Smooth muscle cell (in vitro differentiated cells): ENCODE measurements around the gene AFF1. TPM values are rescaled to one million over a fixed set of nuclear protein-coding genes. Genes with fewer than 3 reads are reported as not detected.

Experiments used
- DNase-seq: peaks from one replicate; lab custom pipeline; 2025; ENCODE audit not compliant: unreplicated experiment; lab: John Stamatoyannopoulos, UW
- H2AFZ ChIP-seq: fragments of 200-600 bp; sonication (generic); 2 replicates; pipeline ENCODE4 v1.6.0; 2016; ENCODE audit warnings: antibody characterized with exemption, low read depth, mild to moderate bottlenecking
- H3F3A ChIP-seq: fragments of 200-600 bp; sonication (generic); 2 replicates; pipeline ENCODE4 v1.6.0; 2017; ENCODE audit warnings: antibody characterized with exemption, low read depth
- H3K27ac ChIP-seq: fragments of 200-600 bp; sonication (generic); 2 replicates; pipeline ENCODE4 v1.5.1; 2016; ENCODE audit warnings: low read depth, mild to moderate bottlenecking
- H3K27me3 ChIP-seq: fragments of 200-600 bp; sonication (generic); 2 replicates; pipeline ENCODE4 v1.6.1; 2016; ENCODE audit warnings: low read depth, mild to moderate bottlenecking
- H3K36me3 ChIP-seq: fragments of 200-600 bp; sonication (generic); 2 replicates; pipeline ENCODE4 v1.5.1; 2016; ENCODE audit warnings: low read depth
- H3K4me1 ChIP-seq: fragments of 200-600 bp; sonication (generic); 2 replicates; pipeline ENCODE4 v1.5.1; 2016; ENCODE audit warnings: low read depth
- H3K4me2 ChIP-seq: fragments of 200-600 bp; sonication (generic); 2 replicates; pipeline ENCODE4 v1.6.0; 2016; ENCODE audit warnings: mild to moderate bottlenecking
- H3K4me3 ChIP-seq: fragments of 200-600 bp; sonication (generic); 2 replicates; pipeline ENCODE4 v1.5.1; 2016; ENCODE audit warnings: mild to moderate bottlenecking
- H3K79me2 ChIP-seq: fragments of 200-600 bp; sonication (generic); 2 replicates; pipeline ENCODE4 v1.6.0; 2016; ENCODE audit warnings: low read depth, mild to moderate bottlenecking
- H3K9ac ChIP-seq: fragments of 200-600 bp; sonication (generic); 2 replicates; pipeline ENCODE4 v1.6.0; 2016; ENCODE audit warnings: low read depth
- H3K9me3 ChIP-seq: fragments of 200-600 bp; sonication (generic); replicated peaks from 2 replicates; pipeline ENCODE4 v1.5.1; 2016; ENCODE audit warnings: low read depth
- H4K20me1 ChIP-seq: fragments of 200-600 bp; sonication (generic); 2 replicates; pipeline ENCODE4 v1.6.0; 2016; ENCODE audit warnings: low read depth
- WGBS: methylation state at CpG from one replicate; pipeline ENCODE4 v1.1.7; 2016; ENCODE audit warnings: low lambda C conversion rate; 5-methylcytosine and 5-hydroxymethylcytosine counted together
- polyA plus RNA-seq: library from polyadenylated mRNA; unstranded; fragments of >200 nt; fragmentation: Nextera tagmentation; extraction: Ambion mirVana; gene quantifications from 2 replicates; pipeline ENCODE4 v1.2.1, GENCODE V29; 2016
- total RNA-seq: library from RNA; depleted of rRNA; stranded (reverse); fragments of >200 nt; gene quantifications from 2 replicates; pipeline ENCODE4 v1.2.3, GENCODE V29; 2014
- TF ChIP-seq, protein P1 (sequence below): fragments of 200-600 bp; sonication (generic); IDR thresholded peaks from 2 replicates; pipeline ENCODE4 v1.5.1; 2017; ENCODE audit warnings: borderline replicate concordance, mild to moderate bottlenecking, antibody characterized with exemption; ENCODE audit not compliant: insufficient read depth, poor library complexity, severe bottlenecking

AFF1 gene
- total and polyA plus RNA-seq, 2 experiments from 2014 or later: 6.6 to 17.7 TPM

DNA sequence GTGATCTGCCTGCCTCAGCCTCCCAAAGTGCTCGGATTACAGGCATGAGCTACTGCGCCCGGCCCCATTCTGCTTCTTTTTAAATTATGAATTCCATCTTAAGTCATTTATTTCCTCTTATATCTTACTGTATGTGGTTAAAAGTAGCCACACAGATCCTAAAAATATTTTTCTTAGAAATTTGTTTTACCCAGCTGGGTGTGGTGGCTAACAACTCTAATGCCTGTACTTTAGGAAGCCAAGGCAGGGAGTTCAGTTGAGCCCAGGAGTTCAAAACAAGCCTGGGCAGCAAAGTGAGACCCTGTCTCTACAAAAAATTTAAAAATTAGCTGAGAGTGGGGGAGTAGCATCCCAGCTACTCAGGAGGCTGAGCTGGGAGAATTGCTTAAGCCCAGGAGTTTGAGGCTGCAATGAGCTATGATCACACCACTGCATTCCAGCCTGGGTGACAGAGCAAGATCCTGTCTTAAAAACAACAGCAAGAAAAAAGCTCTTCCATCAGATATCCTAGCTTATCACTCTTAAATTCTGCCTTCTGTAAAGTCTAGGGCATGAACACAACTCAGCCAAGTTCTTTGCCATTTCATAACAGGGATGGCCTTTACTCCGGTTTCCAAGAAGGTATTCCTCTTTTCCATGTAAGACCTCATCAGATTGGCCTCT is 15.1 kb upstream of the AFF1 start:
- Histone ChIP-seq H3K4me1 (no peaks in the 10 kb centered on the region), H4K20me1 (no peaks in the 10 kb centered on the region), H3K36me3 (no peaks in the 10 kb centered on the region), H3K4me3 (no peak overlapping the region), H3K9ac (no peak overlapping the region), H2AFZ (no peak overlapping the region), H3K27ac (peak overlapping the region; percentile 55), H3K79me2 (no peaks in the 10 kb centered on the region), H3K27me3 (no peaks in the 10 kb centered on the region), H3K9me3 (no peaks in the 10 kb centered on the region), H3K4me2 (no peak overlapping the region), H3F3A (no peaks in the 10 kb centered on the region)
- 88% methylated on average over 4 of the region's 4 CpGs for WGBS
- no peak for DNase-seq
- TF ChIP-seq, protein P1, sequence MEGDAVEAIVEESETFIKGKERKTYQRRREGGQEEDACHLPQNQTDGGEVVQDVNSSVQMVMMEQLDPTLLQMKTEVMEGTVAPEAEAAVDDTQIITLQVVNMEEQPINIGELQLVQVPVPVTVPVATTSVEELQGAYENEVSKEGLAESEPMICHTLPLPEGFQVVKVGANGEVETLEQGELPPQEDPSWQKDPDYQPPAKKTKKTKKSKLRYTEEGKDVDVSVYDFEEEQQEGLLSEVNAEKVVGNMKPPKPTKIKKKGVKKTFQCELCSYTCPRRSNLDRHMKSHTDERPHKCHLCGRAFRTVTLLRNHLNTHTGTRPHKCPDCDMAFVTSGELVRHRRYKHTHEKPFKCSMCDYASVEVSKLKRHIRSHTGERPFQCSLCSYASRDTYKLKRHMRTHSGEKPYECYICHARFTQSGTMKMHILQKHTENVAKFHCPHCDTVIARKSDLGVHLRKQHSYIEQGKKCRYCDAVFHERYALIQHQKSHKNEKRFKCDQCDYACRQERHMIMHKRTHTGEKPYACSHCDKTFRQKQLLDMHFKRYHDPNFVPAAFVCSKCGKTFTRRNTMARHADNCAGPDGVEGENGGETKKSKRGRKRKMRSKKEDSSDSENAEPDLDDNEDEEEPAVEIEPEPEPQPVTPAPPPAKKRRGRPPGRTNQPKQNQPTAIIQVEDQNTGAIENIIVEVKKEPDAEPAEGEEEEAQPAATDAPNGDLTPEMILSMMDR: no peak

DNA sequence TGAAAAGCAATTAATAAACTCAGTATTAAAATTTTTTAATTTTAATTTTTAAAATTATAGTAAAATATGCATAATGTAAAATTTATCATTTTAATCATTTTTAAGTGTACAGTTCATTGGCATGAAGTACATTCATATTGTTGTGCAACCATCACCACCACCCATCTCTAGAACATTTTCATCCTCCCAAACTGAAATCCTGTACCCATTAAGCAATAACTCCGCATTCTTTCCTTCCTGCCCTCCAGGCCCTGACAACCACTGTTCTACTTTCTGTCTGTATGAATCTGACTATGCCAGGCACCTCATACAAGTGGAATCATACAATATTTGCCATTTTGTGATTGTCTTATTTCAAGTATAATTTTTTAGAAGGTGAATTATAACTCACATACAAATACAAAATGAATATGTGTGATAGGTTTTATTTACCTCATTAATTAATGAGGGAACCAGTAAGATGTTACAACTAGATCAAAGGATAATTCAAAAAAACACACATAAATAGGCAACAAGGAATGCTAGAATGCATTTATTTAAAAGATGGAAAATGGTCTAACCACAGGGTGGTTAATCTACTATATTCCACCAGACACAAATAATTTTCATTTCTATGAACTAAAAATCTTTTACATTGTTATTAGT is 13.1 kb upstream of the AFF1 start:
- WGBS: 89% methylated on average over 1 of the region's 1 CpG
- Histone ChIP-seq H3K9me3 (no peaks in the 10 kb centered on the region), H2AFZ (no peak overlapping the region), H3K4me1 (no peaks in the 10 kb centered on the region), H3K4me2 (no peak overlapping the region), H3K9ac (no peak overlapping the region), H4K20me1 (no peaks in the 10 kb centered on the region), H3K79me2 (no peaks in the 10 kb centered on the region), H3K27me3 (no peaks in the 10 kb centered on the region), H3F3A (no peaks in the 10 kb centered on the region), H3K4me3 (no peak overlapping the region), H3K36me3 (no peaks in the 10 kb centered on the region), H3K27ac (no peak overlapping the region)
- TF ChIP-seq, protein P1: no peak
- no peak for DNase-seq

DNA sequence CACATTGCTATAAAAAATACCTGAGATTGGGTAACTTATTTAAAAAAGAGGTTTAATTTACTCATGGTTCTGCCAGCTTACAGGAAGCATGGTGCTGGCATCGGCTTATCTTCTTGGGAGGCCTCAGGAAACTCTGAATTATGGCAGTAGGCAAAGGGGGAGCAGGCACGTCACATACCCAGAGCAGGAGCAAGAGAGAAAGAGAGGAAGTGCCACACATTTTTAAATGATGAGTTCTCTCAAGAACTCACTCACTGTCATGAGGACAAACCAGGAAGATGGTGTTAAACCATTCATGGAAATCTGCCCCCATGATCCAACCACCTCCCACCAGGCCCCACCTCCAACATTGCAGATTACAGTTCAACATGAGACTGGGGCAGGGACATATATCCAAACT is 10.0 kb upstream of the AFF1 start:
- TF ChIP-seq, protein P1: no peak
- Histone ChIP-seq H3K4me3 (no peak overlapping the region), H3K36me3 (no peaks in the 10 kb centered on the region)

More for the DNA sequence above, 10.0 kb upstream of the AFF1 start:
- no peak for DNase-seq
- Histone ChIP-seq H3K4me1 (no peaks in the 10 kb centered on the region), H3K27me3 (no peaks in the 10 kb centered on the region), H3K9me3 (no peaks in the 10 kb centered on the region), H3K4me2 (no peak overlapping the region), H3K27ac (peak overlapping the region; percentile 32), H4K20me1 (no peaks in the 10 kb centered on the region), H3K9ac (no peak overlapping the region), H3F3A (no peaks in the 10 kb centered on the region), H3K79me2 (no peaks in the 10 kb centered on the region), H2AFZ (no peak overlapping the region)
- whole genome bisulfite sequencing: 7% methylated on average over 2 of the region's 2 CpGs
